Esophagus muscularis mucosa (tissue), 3 donors: ENCODE data around the gene CYP1A2.

Experiments used
- POLR2A ChIP-seq: fragments of 450-650 bp; IDR thresholded peaks from one replicate; pipeline ENCODE4 v1.6.1; 2017; ENCODE audit warnings: antibody characterized with exemption, moderate library complexity, mild to moderate bottlenecking, low read depth
- POLR2AphosphoS5 ChIP-seq, 2 donors: sonication (generic); formaldehyde crosslinking; IDR thresholded peaks; one replicate each; pipeline ENCODE4 v1.6.1; 2017; ENCODE audit warnings: antibody characterized with exemption in 2 of 2
- TF ChIP-seq, protein P1 (sequence below), 3 experiments: fragments of 200-600 bp in 2 of 3; fragments of 450-650 bp in 1 of 3; sonication (generic) in 2 of 3; IDR thresholded peaks; one replicate each; pipeline ENCODE4 v1.5.1; 2017 to 2019; ENCODE audit warnings: antibody characterized with exemption in 3 of 3, mild to moderate bottlenecking in 2 of 3, moderate library complexity in 1 of 3

DNA sequence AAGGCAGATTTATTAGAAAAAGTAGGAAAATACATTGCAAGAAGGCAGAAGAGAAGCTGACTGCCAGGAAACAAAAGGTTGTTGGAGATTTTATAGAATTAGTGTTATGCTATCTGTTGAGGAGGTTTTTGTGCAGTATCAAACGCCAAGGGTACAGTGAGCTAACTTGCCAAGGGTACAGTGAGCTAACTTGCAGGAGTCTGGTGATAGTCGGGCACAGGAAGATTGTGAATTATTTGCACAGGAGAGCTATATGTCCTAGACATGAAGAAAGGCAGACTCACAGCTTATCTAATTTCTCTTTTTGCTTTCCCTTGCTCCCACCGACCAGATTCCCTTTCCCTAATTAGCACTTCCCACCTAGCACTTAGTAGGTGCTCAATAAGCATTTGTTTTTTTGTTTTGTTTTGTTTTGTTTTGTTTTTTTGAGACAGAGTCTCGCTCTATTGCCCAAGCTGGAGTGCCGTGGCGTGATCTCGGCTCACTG, 30.6 kb downstream of the CYP1A2 start:
- TF ChIP-seq, protein P1, sequence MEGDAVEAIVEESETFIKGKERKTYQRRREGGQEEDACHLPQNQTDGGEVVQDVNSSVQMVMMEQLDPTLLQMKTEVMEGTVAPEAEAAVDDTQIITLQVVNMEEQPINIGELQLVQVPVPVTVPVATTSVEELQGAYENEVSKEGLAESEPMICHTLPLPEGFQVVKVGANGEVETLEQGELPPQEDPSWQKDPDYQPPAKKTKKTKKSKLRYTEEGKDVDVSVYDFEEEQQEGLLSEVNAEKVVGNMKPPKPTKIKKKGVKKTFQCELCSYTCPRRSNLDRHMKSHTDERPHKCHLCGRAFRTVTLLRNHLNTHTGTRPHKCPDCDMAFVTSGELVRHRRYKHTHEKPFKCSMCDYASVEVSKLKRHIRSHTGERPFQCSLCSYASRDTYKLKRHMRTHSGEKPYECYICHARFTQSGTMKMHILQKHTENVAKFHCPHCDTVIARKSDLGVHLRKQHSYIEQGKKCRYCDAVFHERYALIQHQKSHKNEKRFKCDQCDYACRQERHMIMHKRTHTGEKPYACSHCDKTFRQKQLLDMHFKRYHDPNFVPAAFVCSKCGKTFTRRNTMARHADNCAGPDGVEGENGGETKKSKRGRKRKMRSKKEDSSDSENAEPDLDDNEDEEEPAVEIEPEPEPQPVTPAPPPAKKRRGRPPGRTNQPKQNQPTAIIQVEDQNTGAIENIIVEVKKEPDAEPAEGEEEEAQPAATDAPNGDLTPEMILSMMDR (IDR thresholded peaks at IDR 0.05): no peak
- TF ChIP-seq POLR2A (no peak), POLR2AphosphoS5 (IDR thresholded peaks at IDR 0.05) (no peak)
